Epithelial cell of proximal tubule (primary cell): ENCODE results near the gene RNGTT. TPM values are rescaled to one million over a fixed set of nuclear protein-coding genes. Genes with fewer than 3 reads are reported as not detected.

Experiments
- DNase-seq: peaks from one replicate; pipeline ENCODE4 v3.0.0-alpha.2; 2011; ENCODE audit warnings: low read depth
- H3K4me3 ChIP-seq: 2 replicates; pipeline ENCODE4 v1.5.1; 2011; ENCODE audit warnings: low read depth, mild to moderate bottlenecking, low read length
- total RNA-seq: library from RNA; depleted of rRNA; stranded (reverse); fragments of >200 nt; gene quantifications from 2 replicates; pipeline ENCODE4 v1.2.3, GENCODE V29; 2015
- TF ChIP-seq, protein P1 (sequence below): conservative IDR thresholded peaks from 2 replicates; pipeline ENCODE4 v1.5.1; 2012; ENCODE audit warnings: low read depth, mild to moderate bottlenecking, low read length

RNGTT gene
- total RNA-seq, 1 donor from 2014 or later, result 17.6 TPM

DNA sequence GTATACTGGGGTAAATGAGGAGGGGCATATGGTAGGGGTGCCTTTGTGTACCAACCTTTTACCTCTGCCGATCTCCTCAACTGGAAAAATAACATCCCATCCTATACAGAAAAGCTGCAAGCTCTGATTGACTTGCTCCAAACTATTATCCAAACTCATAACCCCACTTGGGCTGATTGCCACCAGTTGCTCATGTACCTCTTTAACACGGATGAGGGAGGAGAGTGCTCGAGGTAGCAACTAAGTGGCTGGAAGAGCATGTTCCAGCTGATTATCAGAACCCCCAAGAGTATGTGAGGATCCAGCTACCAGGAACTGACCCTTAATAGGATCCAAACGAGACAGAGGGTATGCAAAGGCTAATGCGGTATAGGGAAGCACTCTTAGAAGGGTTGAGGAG, 299.6 kb downstream of the RNGTT start:
- TF ChIP-seq, protein P1, sequence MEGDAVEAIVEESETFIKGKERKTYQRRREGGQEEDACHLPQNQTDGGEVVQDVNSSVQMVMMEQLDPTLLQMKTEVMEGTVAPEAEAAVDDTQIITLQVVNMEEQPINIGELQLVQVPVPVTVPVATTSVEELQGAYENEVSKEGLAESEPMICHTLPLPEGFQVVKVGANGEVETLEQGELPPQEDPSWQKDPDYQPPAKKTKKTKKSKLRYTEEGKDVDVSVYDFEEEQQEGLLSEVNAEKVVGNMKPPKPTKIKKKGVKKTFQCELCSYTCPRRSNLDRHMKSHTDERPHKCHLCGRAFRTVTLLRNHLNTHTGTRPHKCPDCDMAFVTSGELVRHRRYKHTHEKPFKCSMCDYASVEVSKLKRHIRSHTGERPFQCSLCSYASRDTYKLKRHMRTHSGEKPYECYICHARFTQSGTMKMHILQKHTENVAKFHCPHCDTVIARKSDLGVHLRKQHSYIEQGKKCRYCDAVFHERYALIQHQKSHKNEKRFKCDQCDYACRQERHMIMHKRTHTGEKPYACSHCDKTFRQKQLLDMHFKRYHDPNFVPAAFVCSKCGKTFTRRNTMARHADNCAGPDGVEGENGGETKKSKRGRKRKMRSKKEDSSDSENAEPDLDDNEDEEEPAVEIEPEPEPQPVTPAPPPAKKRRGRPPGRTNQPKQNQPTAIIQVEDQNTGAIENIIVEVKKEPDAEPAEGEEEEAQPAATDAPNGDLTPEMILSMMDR, result no peak
- H3K4me3 ChIP-seq, result peak overlapping the region; percentile 39
- DNase-seq, result no peak

- DNase-seq, result no peak
- TF ChIP-seq, protein P1, result no peak
- peak overlapping the region; percentile 39 for H3K4me3 ChIP-seq
Measured at GRCh38 chr6:88662653-88663174, 300.7 kb downstream of the RNGTT start.

DNA sequence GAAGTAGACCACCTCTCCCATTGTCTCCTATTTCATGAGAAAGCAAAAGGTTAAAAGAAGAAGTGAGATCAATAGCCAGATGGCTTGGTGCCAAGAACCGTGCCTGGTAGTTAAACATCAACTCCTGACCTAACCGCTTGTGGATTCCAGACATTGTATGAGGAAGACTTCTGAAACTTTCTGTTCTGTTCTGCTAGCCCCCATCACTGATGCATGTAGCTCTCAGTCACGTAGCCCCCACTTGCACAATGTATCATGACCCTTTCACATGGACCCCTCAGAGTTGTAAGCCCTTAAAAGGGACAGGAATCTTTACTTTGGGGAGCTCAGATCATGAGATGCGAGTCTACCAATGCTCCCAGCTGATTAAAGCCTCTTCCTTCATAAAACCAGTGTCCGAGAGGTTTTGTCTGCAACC, 301.2 kb downstream of the RNGTT start:
- DNase-seq, result peak; percentile 83
- peak overlapping the region; percentile 39 for H3K4me3 ChIP-seq
- TF ChIP-seq, protein P1, result no peak

GRCh38 chr6:88661136-88661535, 302.3 kb downstream of the RNGTT start:
- no peak overlapping the region for H3K4me3 ChIP-seq
- no peak for DNase-seq
- TF ChIP-seq, protein P1, result no peak

- no peak overlapping the region for H3K4me3 ChIP-seq
- TF ChIP-seq, protein P1, result no peak
- no peak for DNase-seq
Measured at GRCh38 chr6:88655586-88655985, 307.8 kb downstream of the RNGTT start.

DNA sequence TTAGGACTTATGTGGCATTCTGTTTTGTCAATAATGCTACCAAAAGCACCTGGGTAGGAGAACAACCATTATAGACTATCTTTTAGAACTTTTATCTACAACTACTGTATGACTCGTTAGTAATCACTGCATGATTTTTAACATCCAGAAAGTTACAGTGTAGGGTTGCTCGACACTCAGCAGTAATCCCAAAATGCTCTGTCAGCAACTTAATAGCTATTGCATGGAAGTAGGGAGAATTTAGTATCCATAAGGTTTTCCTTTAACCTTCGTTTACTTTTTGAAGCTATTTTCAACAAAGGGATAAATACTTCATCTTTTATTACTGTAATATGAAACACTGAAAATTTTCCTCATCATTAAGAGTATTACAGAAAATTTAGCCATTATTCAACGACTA, 309.5 kb downstream of the RNGTT start:
- H3K4me3 ChIP-seq, result no peak overlapping the region
- DNase-seq, result no peak
- TF ChIP-seq, protein P1, result no peak

GRCh38 chr6:88651400-88651799, 312.0 kb downstream of the RNGTT start:
- TF ChIP-seq, protein P1, result no peak

More at GRCh38 chr6:88651400-88651799, 312.0 kb downstream of the RNGTT start:
- H3K4me3 ChIP-seq, result no peak overlapping the region
- no peak for DNase-seq
